NCI-H524 treated with DMSO at 0.1 percent for 48 hours (cell line): ENCODE measurements around the gene CHAF1A.
A peak's percentile ranks its signal among the peaks of the same experiment; 100 is the strongest.

Experiments used
- DNase-seq: peaks from one replicate; lab custom pipeline; 2025; lab: John Stamatoyannopoulos, UW

CHAF1A gene

GRCh38 chr19:4367336-4367723 lies 35.1 kb upstream of the CHAF1A start:
- DNase-seq: no peak

GRCh38 chr19:4367781-4368127 lies 34.7 kb upstream of the CHAF1A start:
- no peak for DNase-seq

- DNase-seq: no peak
Observed at GRCh38 chr19:4368128-4368820, 34.2 kb upstream of the CHAF1A start.

DNA sequence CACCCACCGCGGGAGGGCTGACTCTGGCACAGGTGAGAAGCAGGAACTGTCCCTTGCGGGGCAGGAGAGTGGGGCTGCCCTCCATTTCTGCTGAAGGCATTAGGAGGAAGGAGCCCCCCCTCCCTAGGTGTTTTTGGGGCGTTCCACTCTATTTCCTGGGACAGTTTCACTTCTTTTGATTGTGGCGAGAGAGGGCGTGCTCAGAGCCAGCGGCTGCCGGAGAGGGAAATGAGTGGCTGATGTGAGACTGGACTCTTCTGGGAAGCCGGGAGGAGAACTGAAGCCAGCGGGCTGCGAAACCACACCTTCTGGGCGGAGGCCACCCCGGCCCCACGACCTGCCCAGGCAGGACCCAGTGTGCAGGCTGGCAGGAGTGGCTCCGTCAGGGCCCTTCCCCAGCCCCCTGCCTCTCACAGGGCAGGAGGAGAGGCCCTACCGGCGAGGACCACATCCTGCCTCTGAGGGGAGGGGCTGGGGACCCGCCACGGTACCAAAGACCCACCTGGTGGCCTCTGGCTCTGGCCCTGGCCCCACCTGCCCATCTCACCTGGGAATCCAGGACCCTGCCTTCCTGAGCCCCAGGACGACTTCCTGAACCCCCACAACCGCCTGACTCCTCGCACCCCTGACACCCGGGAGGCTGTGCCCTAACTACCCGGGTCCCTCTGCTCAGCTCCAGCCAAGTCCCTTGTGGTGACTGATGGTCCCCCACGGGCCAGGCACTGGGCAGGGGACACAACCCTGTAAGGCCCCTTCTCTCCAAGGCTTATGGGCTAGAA lies 33.1 kb upstream of the CHAF1A start:
- no peak for DNase-seq

DNA sequence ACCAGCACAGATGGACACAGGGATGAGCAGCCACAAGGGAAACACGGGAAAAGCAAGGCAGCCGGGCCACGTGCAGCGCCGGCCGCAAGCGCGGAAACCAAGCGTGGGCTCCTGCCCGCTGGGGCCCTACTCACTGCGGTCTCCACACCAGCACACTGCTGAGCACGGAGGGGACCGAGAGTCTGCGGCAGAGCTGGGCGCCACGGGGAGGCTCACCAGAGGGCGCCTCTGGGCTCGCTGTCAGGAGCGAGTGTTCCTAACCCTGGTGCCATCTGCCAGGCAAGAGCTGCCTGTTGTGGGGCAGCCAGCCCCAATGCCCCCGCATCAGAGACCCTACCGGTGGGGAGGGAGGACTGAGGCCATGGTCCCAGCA lies 32.6 kb upstream of the CHAF1A start:
- DNase-seq: peak; percentile 9

DNA sequence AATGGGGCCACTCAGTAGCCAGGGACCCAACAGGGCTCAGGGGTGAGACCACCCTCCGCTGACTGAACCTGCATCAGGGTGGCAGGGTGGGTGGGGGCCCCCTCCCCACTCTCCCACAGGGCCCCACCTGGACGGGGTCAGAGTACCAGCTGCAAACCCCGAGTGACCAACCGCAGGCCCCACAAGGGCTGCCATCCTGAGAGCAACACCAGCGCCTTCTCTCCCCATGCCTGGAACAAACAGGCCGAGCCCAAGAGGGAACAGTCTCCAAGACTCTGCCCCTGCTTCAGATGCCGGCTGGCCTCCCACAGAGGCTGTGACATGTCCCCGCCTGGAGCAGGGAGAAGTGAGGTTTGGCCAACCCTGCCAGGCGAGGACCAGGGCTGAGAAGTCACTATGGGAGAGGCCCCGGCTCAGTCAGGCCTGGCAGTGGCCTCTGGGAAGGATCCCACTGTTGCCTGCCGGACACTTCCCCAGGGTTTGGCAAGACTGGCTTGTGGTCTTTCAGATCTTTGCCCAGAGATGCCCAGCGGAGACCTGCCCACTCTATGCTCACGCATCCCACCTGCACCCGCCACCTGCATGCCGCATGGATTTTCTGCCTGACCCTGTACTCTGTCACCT lies 31.9 kb upstream of the CHAF1A start:
- no peak for DNase-seq

DNA sequence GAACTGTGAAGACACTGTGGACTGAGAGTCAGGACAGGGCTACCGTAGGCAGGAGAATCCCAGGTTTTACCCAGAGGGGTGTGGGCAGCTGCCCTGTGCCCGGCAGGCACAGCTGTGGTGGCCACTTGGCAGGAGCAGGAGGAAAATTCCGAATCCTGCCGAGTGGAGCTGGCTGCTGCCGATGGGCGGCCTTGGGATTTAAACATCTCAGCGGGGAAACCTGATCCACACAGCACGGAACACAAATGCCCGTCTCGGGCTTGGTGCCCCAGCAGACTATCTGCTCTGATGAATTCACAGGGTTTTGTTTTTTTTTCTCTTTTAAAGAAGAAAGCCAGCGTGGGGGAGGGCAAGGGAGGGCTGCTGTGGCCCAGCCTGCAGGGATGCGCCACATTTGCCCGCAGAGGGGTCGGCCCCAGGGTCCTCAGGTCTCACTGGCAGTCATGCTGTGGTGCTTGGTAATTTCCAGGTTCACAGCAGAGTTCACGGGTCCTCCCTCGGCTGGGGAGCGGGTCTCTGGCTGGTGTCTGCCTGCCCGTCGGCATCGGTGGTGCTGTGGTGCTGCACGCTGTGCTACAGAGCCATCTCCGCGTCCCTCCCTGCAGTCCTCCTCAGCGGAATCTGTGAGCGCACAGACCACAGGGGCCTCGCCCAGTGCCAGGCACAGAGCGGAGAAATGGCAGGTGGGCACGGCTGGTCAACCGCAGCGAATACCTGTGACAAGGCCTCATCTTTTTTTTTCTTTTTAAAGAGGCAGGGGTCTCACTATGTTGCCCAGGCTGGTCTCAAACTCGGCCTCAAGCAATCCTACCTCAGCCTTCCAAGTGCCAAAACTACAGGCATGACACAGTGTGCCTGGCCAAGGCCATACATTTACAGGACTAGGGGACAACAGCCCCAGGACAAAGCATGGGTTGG lies 30.9 kb upstream of the CHAF1A start:
- no peak for DNase-seq

GRCh38 chr19:4372165-4373012 lies 30.1 kb upstream of the CHAF1A start:
- DNase-seq: no peak

GRCh38 chr19:4373013-4373367 lies 29.4 kb upstream of the CHAF1A start:
- no peak for DNase-seq

DNA sequence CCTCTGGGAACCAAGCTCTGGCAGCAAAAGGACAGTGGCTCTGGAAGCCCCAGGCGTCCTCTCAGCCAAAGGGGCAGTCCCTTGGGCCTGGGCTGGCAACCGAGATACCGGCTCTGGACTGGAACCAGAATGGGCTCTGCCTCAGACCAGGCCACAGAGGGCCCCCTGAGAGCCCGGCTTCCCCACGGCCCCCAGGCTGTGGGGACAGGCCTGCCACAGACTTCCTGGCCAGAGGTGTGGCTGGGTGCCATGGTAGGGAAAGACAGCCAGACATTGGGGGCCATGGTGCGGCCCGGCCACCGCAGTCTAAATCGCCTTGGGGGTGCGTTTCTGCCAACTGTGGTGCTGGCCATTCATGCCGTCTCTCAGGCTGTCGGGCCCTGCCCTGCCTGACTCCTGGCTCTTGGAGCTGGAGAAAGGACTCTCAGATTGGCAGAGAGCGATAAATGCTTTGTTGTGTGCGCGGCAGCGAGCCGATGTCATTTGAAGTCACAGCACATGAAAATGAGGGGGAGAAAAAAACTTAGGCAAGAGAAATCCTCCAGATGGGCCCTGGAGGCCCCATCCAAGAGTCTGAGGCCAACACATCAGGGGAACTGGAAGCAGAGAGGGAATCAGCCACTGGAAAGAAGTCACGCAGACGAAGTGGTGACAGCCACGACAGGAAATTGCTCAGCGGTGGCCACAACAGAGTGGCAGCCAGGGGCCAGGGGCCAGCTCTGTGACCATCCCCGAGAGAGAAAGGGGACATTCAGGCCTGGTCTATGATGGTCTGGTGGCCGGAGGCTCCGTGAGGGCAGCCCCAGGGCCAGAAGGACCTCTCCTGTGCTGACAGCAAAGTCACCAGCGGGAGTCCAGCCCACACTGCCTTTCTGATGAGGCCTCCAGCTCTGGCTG lies 28.6 kb upstream of the CHAF1A start:
- no peak for DNase-seq

- no peak for DNase-seq
Observed at GRCh38 chr19:4374498-4375163, 27.8 kb upstream of the CHAF1A start.

- no peak for DNase-seq
Observed at GRCh38 chr19:4375164-4376027, 27.0 kb upstream of the CHAF1A start.

DNA sequence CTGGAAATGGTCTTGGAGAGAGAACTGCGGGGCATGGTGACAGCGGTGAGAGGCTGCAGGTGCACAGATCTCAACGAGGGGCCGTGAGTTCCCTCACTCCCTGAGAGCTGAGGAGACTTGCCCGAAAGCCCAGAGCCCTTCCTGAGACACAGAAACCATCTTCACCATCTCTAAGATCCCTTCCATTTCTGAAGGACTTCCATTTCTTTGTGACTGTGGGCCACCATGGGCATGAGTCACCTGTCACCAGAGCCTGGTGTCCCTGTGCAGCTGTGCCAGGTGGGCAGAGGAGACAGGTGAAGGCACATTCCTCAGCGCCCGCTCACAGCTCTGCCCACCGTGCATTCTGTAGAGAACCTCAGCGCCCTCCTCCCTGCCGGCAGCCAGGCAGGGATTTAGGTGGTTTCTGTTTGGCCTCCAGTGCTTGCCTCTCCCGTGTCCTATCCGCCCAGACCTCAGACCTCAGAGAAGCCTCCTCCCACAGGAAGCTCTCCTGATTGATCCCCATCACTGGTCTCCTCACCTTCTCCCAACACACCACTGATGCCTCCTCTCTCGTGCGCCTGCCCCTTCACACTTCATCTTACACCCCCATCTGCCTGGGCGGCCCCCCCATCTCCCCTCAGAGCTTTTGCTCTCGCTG lies 26.3 kb upstream of the CHAF1A start:
- no peak for DNase-seq

DNA sequence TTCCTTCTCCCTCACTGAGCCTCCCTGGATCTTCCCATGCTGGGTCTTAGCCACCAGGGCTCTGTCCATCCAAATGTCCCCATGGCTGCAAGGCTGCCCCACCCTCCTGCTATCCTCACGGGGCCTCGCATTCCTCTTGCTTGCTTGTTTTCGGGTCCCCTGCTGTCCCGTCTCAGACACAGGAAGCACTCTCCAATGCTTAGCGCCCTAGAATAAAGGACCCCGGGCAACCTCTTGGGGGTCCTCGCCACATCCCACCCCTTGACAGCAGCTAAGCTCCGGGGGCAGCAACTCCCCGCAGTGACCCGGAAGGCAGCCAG lies 25.8 kb upstream of the CHAF1A start:
- no peak for DNase-seq

- no peak for DNase-seq
Observed at GRCh38 chr19:4376991-4377781, 25.3 kb upstream of the CHAF1A start.

- DNase-seq: no peak
Observed at GRCh38 chr19:4378886-4379285, 23.6 kb upstream of the CHAF1A start.

DNA sequence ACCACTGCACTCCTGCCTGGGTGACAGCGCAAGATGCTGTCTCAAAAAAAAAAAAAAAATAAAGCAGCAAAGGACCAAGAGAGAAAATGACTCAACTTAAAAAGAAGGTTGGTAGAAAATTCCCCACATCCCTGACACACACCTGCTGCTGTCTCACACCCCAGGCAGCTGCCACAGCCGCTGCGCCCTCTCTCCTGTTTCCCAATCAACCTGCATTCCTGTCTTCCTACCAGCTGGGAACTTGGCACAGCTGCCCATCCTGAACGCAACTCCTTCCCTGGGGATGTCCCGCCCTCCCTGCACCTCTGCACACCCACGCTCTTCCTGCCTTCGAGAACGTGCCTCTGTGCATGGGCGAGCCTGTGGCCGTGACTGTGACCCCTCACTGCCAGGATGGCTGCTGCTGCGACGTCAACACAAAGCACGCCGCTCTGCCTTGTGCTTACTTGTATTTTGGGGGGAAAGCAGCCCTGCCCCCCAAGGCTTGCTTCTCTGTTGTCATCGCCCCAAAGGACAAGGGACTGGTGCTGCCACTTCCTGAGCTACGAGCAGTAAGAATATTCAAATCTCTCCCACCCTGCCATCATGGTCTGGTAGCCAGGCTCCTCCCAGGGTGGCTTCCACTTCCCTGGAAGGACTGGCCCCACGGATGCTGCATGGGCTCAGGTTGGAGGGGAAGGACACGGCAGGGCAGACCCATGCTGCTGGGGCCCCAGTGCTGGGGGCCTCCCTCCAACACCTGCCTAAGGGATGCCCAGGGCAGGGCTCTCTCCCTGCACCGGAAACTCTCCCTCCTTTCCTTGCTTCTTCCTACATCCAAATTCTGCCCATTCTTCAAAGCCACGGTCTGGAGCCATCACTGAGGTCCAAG lies 22.8 kb upstream of the CHAF1A start:
- no peak for DNase-seq
